Choroid plexus epithelial cell (primary cell): ENCODE results near the gene FBXW12.

Source experiments
- DNase-seq: peaks from one replicate; pipeline ENCODE4 v3.0.0-alpha.2; 2010; ENCODE audit warnings: low read depth
- H3K4me3 ChIP-seq: 2 replicates; pipeline ENCODE4 v1.5.1; 2011; ENCODE audit warnings: low read depth, mild to moderate bottlenecking, control low read depth, low read length, moderate library complexity
- TF ChIP-seq, protein P1 (sequence below): conservative IDR thresholded peaks from 2 replicates; pipeline ENCODE4 v1.5.1; 2011; ENCODE audit warnings: low read depth, mild to moderate bottlenecking, control low read depth, inconsistent platforms, low read length, moderate library complexity

Gene FBXW12

DNA sequence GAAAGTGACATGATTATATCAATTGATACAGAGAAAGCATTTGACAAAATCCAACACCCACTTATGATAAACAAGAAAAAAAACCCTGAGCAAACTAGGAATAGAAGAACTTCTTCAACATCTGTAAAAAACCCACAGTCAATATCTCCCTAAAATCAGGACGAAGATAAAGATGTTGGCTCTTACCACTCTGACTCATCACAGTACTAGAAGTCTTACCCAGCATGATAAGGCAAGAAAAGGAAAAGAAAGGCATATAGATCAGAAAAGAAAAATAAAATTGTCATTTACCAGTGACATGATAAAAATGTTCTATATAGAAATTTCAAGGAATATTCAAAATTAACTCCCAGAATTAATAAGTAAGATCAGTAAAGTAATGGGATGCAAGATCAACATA is 7.2 kb upstream of the FBXW12 start:
- no peak for DNase-seq
- TF ChIP-seq, protein P1, sequence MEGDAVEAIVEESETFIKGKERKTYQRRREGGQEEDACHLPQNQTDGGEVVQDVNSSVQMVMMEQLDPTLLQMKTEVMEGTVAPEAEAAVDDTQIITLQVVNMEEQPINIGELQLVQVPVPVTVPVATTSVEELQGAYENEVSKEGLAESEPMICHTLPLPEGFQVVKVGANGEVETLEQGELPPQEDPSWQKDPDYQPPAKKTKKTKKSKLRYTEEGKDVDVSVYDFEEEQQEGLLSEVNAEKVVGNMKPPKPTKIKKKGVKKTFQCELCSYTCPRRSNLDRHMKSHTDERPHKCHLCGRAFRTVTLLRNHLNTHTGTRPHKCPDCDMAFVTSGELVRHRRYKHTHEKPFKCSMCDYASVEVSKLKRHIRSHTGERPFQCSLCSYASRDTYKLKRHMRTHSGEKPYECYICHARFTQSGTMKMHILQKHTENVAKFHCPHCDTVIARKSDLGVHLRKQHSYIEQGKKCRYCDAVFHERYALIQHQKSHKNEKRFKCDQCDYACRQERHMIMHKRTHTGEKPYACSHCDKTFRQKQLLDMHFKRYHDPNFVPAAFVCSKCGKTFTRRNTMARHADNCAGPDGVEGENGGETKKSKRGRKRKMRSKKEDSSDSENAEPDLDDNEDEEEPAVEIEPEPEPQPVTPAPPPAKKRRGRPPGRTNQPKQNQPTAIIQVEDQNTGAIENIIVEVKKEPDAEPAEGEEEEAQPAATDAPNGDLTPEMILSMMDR: no peak
- H3K4me3 ChIP-seq: no peak overlapping the region

DNA sequence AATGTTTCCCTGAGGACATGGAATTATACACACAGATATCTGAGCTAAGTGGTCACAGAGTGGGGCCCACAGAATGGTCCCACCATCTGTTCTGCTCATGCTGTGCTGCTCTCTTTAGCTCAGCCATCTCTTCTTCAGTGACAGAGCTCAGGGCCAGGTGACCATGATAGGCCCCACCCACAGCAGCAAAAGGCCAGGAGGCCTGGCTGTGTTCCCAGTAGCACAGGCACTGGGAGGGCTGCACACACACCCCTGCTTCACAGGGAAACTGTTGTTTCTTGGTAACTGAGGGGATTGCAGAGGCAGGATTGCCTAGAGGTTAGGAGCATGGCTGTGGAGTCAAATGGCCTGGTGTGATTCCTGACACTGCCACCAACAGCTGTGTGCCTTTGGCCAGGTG is 4.8 kb upstream of the FBXW12 start:
- no peak overlapping the region for H3K4me3 ChIP-seq

DNA sequence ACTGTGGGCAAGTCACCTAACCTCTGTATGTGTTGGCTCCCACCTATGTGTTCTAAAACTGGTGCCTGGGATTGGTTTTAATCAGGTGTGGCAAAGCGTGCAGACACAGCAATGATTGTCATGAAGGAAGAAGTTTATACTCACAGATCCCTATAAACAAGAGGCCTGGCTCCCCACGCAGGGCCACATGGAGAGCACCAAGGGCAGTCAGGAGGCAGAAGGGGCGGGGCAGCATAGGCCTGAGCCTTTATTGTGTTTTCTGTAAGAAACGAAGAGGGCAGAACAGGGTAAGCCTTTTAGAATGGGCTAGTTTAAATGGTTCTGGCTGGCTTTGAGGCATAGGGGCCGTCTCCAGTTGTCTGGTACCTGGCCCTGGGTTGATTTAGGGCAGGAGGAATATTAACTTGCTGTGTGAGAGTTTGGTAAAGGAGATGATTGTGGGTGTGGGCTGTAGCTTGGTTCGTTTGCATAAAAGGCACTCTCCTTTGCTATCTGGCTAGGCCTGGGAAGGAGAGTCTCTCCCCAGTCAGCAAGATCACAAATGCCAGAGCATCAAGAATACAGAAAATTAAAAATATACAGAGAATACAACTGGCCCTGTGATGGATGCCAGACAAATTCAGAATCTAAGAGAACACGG is 2.2 kb upstream of the FBXW12 start:
- DNase-seq: no peak
- H3K4me3 ChIP-seq: no peak overlapping the region
- TF ChIP-seq, protein P1: no peak

More for the DNA sequence above, 4.8 kb upstream of the FBXW12 start:
- TF ChIP-seq, protein P1: no peak
- DNase-seq: peak; percentile 49

DNA sequence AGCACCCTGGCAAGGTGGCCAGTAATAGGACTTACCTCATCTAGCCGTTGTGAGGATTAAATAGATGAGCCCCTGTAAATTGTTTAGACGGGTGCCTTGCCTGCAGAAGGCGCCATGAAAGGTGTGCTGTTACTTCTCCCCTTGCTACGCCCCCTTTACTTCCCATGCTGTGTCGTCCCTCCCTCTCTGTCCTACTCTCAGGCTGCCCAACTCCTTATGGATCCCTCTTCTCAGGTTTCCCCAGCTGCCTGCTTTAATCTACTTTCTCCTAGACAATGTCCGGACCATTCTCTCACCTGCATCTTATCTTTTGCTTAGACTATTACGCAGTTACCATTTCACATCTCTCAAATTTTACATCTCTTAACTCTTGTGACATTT is 1.7 kb upstream of the FBXW12 start:
- H3K4me3 ChIP-seq: no peak overlapping the region
- TF ChIP-seq, protein P1: no peak
- DNase-seq: no peak

DNA sequence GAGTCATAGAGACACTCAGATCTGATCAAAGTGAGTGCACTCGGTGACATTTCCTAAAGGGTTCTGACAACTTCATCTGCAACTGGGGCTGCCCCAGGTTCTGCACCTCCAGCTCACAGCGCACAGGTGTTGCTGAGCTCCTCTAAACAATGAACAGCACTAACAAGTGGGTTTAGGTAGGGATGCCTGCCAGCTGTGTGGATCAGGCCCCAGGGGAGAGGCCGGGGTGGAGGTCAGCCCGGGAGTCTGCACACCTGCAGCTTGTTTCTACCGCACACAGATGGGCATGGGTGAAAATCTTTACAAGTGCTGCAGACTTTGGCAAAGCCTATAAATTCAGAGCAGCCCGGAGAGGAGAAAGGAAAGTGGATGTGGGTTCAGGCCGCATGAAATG is 355 bp downstream of the FBXW12 start:
- TF ChIP-seq, protein P1: no peak
- DNase-seq: no peak
- H3K4me3 ChIP-seq: no peak overlapping the region

DNA sequence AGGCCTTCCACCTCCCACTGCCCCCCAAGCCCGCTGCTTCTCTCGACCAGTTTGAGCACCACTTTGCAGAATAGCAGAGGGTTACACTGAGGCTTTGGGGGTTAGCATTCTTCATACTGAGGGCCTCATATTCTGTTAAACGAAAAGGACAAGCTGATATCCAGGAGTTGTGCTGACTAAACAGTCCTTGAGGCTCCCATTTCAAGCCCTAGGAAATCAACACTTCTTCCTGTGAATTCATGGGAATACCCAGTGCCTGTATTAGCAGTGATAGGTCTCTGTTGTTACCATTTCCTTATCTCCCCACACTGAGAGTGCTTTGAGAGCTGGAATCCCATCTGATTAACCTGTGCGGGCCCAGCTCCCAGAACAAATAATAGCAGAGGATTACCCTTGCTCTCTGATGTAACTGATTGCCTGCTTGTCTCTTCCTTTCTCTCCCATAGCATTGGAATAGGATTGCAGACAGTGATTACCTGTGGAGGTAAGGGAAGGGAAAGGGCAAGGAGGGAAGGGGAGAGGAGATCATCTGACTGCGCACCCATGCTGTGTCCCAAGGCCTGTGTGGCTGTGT is 930 bp downstream of the FBXW12 start:
- TF ChIP-seq, protein P1: no peak
- no peak overlapping the region for H3K4me3 ChIP-seq
- DNase-seq: no peak

DNA sequence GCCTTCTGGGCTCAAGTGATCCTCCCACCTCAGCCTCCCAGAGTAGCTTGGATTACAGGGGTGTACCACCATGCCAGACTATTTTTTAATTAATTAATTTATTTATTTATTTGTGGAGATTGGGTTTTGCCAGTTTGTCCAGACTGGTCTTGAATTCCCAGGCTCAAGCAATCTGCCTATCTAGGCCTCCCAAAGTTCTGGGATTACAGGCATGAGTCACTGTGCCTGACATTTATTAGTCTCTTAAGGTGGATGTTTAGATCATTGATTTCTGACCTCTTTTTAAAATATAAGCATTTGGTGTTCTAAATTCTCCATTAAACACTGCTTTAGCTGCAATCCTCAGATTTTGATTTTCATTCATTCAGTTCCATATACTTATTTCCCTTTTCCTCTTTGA is 15.6 kb downstream of the FBXW12 start:
- no peak overlapping the region for H3K4me3 ChIP-seq
- TF ChIP-seq, protein P1: no peak
- DNase-seq: no peak
